Erythroblast (primary cell): Measurements from ENCODE around the gene MVB12A.

Experiments
- DNase-seq, 2 experiments: peaks; one replicate each; lab custom pipeline; 2025; lab: John Stamatoyannopoulos, UW
- GATA1 ChIP-seq: IDR thresholded peaks from 2 replicates; pipeline ENCODE4 v1.6.1; 2011; ENCODE audit warnings: low read depth, mild to moderate bottlenecking, control low read depth, low read length, moderate library complexity
- POLR2A ChIP-seq: IDR thresholded peaks from 2 replicates; pipeline ENCODE4 v1.6.1; 2011; ENCODE audit warnings: mild to moderate bottlenecking, low read length

MVB12A gene

DNA sequence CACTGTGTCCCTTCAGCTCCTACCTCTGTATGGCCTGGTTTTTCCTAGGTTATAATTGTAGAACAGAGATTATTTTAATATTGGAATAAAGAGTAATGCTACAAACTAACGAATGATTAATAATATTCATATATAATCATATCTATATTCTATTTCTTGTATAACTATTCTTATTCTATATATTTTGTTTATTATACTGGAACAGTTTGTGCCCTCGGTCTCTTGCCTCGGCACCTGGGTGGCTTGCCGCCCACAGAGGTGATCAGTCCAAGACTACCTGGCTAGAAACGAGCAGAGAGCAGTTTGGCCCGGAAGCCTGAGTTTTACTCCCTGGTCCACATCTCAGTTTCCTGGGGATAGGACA lies 46.6 kb downstream of the MVB12A start:
- TF ChIP-seq POLR2A (no peak), GATA1 (no peak)
- no peak for DNase-seq

DNA sequence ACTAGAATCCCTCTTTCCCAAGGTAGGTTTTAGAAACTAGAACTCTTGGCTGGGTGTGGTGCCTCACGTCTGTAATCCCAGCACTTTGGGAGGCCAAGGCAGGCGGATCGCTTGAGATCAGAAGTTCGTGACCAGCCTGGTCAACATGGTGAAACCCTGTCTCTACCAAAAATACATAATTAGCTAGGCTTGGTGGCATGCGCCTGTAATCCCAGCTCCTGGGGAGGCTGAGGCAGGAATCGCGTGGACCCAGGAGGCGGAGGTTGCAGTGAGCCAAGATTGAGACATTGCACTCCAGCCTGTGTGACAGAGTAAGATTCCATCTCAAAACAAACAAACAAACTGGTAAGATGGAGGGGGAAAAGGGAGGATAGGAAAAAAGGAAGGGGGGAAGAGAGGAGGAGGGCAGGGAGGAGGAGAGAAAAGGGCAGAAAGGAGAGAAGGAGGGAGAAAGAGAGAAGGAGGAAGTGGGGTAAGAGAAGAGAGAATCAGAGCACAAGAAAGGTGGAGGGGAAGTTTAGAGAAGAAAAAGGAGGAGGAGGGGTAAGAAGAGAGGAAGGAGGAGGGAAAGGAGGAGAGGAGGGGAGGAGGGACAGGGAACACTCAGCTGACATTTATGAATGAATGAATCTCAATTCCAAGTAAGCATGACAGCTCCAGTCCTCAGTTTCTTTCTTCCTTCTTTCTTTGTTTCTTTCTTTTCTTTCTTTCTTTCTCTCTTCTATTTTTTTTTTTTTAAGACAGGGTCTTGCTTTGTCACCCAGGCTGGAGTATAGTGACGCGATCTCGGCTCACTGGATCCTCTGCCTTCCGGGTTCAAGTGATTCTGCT lies 47.8 kb downstream of the MVB12A start:
- no peak for TF ChIP-seq GATA1
- TF ChIP-seq POLR2A = no peak
- DNase-seq = no peak

DNA sequence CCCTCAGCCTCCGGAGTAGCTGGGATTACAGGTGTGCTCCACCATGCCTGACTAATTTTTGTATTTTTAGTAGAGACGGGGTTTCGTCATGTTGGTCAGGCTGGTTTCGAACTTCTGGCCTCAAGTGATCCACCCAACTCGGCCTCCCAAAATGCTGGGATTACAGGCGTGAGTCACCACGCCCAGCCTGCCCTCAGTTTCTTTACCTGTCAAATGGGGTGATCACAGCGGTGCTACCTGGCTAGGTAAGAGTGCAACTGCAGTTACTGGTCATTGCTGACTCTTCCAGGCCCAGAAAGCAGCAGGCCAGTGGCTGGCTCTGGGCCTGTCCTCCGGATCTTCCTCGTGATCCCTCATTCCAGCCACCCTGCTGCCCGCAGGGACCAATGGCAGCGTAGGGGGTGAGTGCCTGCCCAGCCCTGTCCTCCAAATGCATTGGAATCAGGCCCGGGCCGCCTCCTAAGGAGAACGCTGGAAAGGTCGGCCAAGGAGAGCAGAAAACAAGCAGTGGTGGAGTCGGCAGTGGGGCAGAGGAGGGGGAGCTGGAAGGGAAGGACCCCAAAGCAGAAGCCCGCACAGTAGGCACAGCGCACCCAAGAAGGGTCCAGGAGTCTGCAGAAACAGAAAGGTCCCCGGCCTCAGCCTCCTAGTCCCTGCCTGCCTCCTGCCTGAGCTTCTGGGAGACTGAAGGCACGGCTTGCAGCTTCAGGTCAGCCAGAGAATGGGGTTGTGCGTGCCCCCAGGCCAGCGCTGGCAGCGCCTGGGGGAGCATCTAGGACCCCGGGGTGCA lies 48.6 kb downstream of the MVB12A start:
- DNase-seq = no peak

DNA sequence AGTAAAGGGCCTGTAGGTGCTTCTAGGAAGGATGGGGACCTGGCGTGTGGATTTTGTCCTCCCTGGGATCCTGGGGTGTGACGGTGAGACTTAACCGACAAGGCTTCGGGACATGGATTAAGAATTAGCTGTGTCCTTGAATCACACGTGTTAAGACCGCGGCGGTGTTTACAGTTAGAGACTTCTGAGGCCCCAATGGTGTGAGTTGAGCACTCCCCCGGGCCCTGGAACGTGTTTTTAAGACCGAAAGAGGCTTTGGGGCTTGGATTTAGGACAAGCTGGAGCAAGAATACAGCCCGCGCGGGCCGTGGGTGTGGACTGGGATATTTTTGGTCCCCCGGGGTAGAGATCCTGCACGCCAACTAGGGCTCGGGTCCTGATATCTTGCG lies 49.2 kb downstream of the MVB12A start:
- no peak for DNase-seq

More for the DNA sequence above, 48.6 kb downstream of the MVB12A start:
- no peak for TF ChIP-seq POLR2A
- TF ChIP-seq GATA1 = no peak

DNA sequence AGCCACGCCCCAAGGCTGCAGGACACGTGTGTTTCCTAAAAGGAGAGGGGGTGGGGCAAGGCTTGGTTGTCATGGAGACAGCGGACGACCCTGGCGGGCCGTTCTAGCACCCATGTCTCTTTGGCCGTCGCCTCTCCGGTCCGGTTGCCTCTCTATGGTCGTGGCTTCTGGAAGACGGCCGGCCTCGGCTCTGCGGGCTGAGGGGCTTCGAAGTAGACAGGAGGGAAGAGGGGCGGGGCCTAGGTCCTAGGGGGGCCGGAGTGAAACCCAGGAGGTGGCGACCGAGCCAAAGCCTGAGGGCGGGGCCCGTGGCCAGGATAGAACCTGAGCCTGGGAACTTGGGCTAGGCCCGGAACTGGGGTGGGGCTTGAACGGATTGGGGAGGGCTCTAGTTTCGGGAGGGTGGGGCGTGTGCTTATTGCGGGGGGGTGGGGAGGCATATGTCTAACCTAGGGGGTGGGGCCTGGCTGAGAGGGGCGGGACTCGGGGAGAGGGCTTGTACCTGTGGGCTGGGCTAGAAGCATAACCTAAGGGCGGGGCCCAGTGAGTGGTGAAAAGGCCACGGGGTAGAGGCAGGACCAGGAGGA lies 49.7 kb downstream of the MVB12A start:
- TF ChIP-seq POLR2A (peak; percentile 9), GATA1 (no peak)
- DNase-seq = peak; percentile 91 to 92

More for the DNA sequence above, 49.2 kb downstream of the MVB12A start:
- TF ChIP-seq GATA1 = no peak
- no peak for TF ChIP-seq POLR2A

DNA sequence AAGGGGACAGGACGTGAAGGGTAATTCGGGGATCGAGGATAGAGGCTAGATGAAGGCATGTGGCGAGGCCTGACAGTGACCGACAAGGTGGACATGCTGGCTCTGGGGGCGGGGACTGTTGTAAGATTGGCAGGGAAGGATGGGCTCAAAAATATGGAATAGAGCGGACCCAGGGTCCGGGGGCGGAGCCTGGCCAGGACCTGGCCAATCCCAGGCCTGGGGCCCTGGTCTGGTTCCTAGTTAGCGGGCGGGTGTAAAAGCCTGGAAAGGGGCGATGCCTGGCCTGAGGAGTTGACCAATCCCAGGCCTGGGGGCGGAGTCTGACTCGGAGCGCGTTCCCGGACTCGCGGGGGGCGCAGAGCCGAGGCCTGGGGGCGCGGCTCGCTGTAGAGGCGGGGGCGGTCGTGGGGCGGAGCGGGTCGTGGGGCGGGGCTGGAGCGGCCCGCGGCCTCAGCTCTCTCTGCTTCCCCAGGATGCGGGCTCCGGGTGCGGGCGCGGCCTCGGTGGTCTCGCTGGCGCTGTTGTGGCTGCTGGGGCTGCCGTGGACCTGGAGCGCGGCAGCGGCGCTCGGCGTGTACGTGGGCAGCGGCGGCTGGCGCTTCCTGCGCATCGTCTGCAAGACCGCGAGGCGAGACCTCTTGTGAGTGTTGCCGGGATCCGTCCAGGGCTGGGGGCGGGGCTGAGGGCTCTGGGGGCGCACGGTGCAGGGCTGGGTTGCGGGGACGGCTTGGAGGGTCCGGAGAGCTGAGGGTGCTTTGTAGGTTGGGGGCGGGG lies 50.4 kb downstream of the MVB12A start, which contains the start of gene SLC27A1:
Gene SLC27A1 (plus strand): TSS at position 457 of the 774 bp plus-strand sequence. CDS start 17 bp downstream, at position 474.
- TF ChIP-seq POLR2A (peak; percentile 25), GATA1 (no peak)
- peak; percentile 92 to 95 for DNase-seq

DNA sequence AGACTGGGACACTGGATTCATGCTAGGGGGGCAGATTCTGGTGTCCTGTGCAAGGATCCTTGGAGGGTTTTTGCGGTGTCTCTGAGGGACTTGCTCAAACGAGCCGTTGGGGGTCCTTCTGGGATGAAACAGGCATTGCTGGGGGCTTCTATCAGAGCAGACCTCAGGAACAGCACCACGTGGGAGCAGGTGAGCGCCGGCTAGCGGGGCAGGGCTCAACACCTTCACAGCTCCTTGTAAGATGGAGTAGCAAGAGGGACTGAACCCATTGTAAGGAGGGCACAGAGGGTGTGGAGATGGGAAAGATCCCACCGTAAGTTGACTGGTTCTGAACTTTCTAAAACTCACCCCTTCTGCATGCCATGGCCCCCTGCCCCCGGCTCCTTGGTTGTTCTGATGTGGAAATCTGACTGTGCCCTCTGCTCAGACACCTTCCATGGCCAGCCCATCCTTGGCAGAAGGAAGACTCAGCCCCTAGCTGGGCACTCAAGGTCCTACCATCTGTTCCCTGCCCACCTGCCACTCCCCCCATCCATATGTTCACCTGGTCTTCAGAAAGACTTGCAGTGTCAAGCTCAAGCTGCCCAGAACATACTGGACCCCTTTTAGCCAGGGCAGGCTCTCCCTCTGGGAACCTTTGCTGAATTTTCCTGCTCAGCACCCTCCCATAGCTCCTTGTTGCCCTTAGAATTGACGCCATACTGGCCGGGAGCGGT lies 51.7 kb downstream of the MVB12A start:
- TF ChIP-seq GATA1 (no peak), POLR2A (no peak)

DNA sequence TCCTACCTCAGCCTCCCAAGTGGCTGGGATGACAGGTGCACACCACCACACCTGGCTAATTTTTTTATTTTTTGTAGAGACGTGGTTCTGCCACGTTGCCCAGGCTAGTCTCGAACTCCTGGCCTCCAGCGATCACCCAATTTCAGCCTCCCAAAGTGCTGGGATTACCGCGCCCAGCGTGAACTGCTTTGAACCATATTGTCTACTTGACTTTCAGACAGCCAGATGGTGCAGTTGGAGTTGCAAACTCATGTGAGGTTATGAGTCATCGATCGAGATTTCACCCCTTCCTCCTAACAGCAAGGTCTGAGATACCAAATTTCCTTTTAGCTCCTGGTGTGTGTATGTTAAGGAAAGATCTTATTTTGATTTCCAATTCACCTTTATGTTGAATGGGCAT lies 53.2 kb downstream of the MVB12A start:
- TF ChIP-seq GATA1 = no peak
- TF ChIP-seq POLR2A = no peak
- peak in 1 of 2 experiments; percentile 50 for DNase-seq

More for the DNA sequence above, 51.7 kb downstream of the MVB12A start:
- DNase-seq = no peak
